Ovary (tissue), 9 donors: ENCODE results near the gene PARD3. TPM values are rescaled to one million over a fixed set of nuclear protein-coding genes. Genes with fewer than 3 reads are reported as not detected.

Experiments
- DNase-seq, 5 donors: peaks; one replicate each; pipeline ENCODE4 v3.0.0-alpha.2; 2019 to 2020
- H3K27ac ChIP-seq, 2 donors: fragments of 200-600 bp; one replicate each; pipeline versions ENCODE4 v1.5.1 to v1.8.0; 2019 to 2022
- H3K27me3 ChIP-seq: fragments of 200-600 bp; one replicate; pipeline ENCODE4 v1.8.0; 2022
- H3K36me3 ChIP-seq: fragments of 200-600 bp; sonication (generic); one replicate; pipeline ENCODE4 v1.5.1; 2019
- H3K4me1 ChIP-seq: one replicate; pipeline ENCODE4 v1.8.1; 2013; ENCODE audit warnings: mild to moderate bottlenecking, moderate library complexity; ENCODE audit not compliant: insufficient read depth
- H3K4me3 ChIP-seq: fragments of 200-600 bp; sonication (generic); one replicate; pipeline ENCODE4 v1.5.1; 2017
- H3K9me3 ChIP-seq, 2 donors: fragments of 200-600 bp in 1 of 2; sonication (generic) in 1 of 2; one replicate each; pipeline versions ENCODE4 v1.5.1 to v1.8.1; 2013 to 2019; ENCODE audit warnings: mild to moderate bottlenecking in 1 of 2, moderate library complexity in 1 of 2
- CTCF ChIP-seq, 3 donors: fragments of 450-650 bp in 2 of 3; fragments of 200-600 bp in 1 of 3; IDR thresholded peaks; one replicate each; pipeline versions ENCODE4 v1.5.1 to v1.8.0; 2016 to 2022; ENCODE audit warnings: antibody characterized with exemption in 3 of 3, mild to moderate bottlenecking in 1 of 3
- EP300 ChIP-seq: sonication (generic); formaldehyde crosslinking; IDR thresholded peaks from one replicate; pipeline ENCODE4 v1.6.1; 2017; ENCODE audit warnings: antibody characterized with exemption
- POLR2A ChIP-seq: fragments of 450-650 bp; IDR thresholded peaks from one replicate; pipeline ENCODE4 v1.6.1; 2017; ENCODE audit warnings: antibody characterized with exemption, mild to moderate bottlenecking, moderate library complexity
- WGBS, 3 donors: extraction: QIAGEN DNeasy Blood & Tissue Kit in 1 of 3; methylation state at CpG; one replicate each; pipeline versions ENCODE4 v1.1.5 to v1.1.7; 2013 to 2017; 5-methylcytosine and 5-hydroxymethylcytosine counted together
- intact Hi-C, 4 donors: fragments of 100-400 bp; cut with DNase I; formaldehyde crosslinking; loops; one replicate each; pipeline versions ENCODE4 v1.11.0 to v1.15.1; 2022 to 2023
- polyA plus RNA-seq, 2 donors: library from polyadenylated mRNA; stranded (reverse); fragments of 200-250 nt in 1 of 2; fragments of 350-450 nt in 1 of 2; fragmentation: Illumina TruSeq in 1 of 2; extraction: RNeasy Lipid Tissue Mini Kit (QIAGEN cat#74804) in 1 of 2; gene quantifications; one replicate each; pipeline ENCODE4 v1.2.3, GENCODE V29; 2013 to 2014
- total RNA-seq, 7 donors: library from RNA; depleted of rRNA in 2 of 7; stranded (reverse); fragments of >200 nt in 2 of 7; fragmentation: NEBNext Ultra II Directional in 3 of 7; extraction: Animal tissue kit (Norgen Biotek cat#: 25700) in 3 of 7; gene quantifications; one replicate each; pipeline versions ENCODE4 v1.1.0 to v1.2.4, GENCODE V29; 2016 to 2023
- donor health status: DM: no; HTN: no; CAD: no; lungs with moderate emphysema.
- donor health status: DM: no; HTN: no; CAD: no.
- donor health status: Bipolar disorder and iron deficiency.
- donor health status: DM: yes; HTN: yes; CAD: no.
- donor health status: DM: no; HTN: no; CAD: no.
- donor health status: DM: yes; HTN: yes; CAD: no.

The PARD3 gene
- total and polyA plus RNA-seq, 9 donors: 31.8 to 92.3 (median 67.1) TPM

- WGBS, 3 donors: 93 to 97% (median 94%) methylated on average over 10 of the region's 10 CpGs
These were observed 432.5 kb downstream of the PARD3 start for GRCh38 chr10:34382626-34383025.

GRCh38 chr10:34380856-34381255 is 434.2 kb downstream of the PARD3 start:
- no peaks in the 10 kb centered on the region for H3K4me1 ChIP-seq
- WGBS, 3 donors: 90 to 94% (median 91%) methylated on average over 3 of the region's 3 CpGs
- no peak overlapping the region for H3K4me3 ChIP-seq
- no peak for TF ChIP-seq EP300
- TF ChIP-seq CTCF (IDR thresholded peaks at IDR 0.05): no peak
- TF ChIP-seq POLR2A: no peak
- no peak overlapping the region for H3K27ac ChIP-seq
- H3K27me3 ChIP-seq: no peaks in the 10 kb centered on the region
- DNase-seq: no peak
- H3K36me3 ChIP-seq: no peaks in the 10 kb centered on the region
- intact Hi-C loops: no loop called here
- no peaks in the 10 kb centered on the region for H3K9me3 ChIP-seq

More at GRCh38 chr10:34382626-34383025, 432.5 kb downstream of the PARD3 start:
- Histone ChIP-seq H3K9me3 (no peaks in the 10 kb centered on the region), H3K4me3 (no peak overlapping the region), H3K27me3 (no peaks in the 10 kb centered on the region), H3K36me3 (no peaks in the 10 kb centered on the region), H3K27ac (no peak overlapping the region), H3K4me1 (peaks cover 1% of the 10 kb centered on the region)
- no peak for DNase-seq
- TF ChIP-seq CTCF (IDR thresholded peaks at IDR 0.05): no peak
- TF ChIP-seq POLR2A: no peak
- no peak for TF ChIP-seq EP300
- intact Hi-C loops: no loop called here

GRCh38 chr10:34378297-34378696 is 436.8 kb downstream of the PARD3 start:
- TF ChIP-seq CTCF (IDR thresholded peaks at IDR 0.05) (no peak), POLR2A (no peak), EP300 (no peak)
- Histone ChIP-seq H3K4me1 (no peaks in the 10 kb centered on the region), H3K9me3 (no peaks in the 10 kb centered on the region), H3K27ac (no peak overlapping the region), H3K4me3 (no peak overlapping the region), H3K27me3 (no peaks in the 10 kb centered on the region), H3K36me3 (no peaks in the 10 kb centered on the region)
- no peak for DNase-seq
- intact Hi-C loops: no loop called here

- TF ChIP-seq POLR2A (no peak), CTCF (IDR thresholded peaks at IDR 0.05) (no peak), EP300 (no peak)
- Histone ChIP-seq H3K4me3 (no peak overlapping the region), H3K9me3 (no peaks in the 10 kb centered on the region), H3K27me3 (no peaks in the 10 kb centered on the region), H3K4me1 (no peaks in the 10 kb centered on the region), H3K36me3 (no peaks in the 10 kb centered on the region), H3K27ac (no peak overlapping the region)
- intact Hi-C loops: no loop called here
- 92 to 99% (median 97%) methylated on average over 5 of the region's 5 CpGs for WGBS, 3 donors
- DNase-seq: no peak
These were observed 437.3 kb downstream of the PARD3 start for GRCh38 chr10:34377833-34378232.
